Dendritic cell treated with granulocyte-macrophage colony-stimulating factor and Interleukin-4, amounts not matched to agents 40 ng/mL and 50 ng/mL, for 4 days (primary cell): Measurements from ENCODE around the gene TRIOBP.

ENCODE experiments used
- H3K27ac Mint-ChIP-seq: one replicate; pipeline ENCODE4 v1.8.0; 2022; ENCODE audit warnings: mild to moderate bottlenecking, mixed read lengths
- H3K27me3 Mint-ChIP-seq: one replicate; pipeline ENCODE4 v1.8.0; 2022; ENCODE audit warnings: mild to moderate bottlenecking, mixed read lengths
- H3K36me3 Mint-ChIP-seq: one replicate; pipeline ENCODE4 v1.8.0; 2022; ENCODE audit warnings: low read depth, mixed read lengths
- H3K4me1 Mint-ChIP-seq: one replicate; pipeline ENCODE4 v1.8.0; 2022; ENCODE audit warnings: low read depth, mixed read lengths
- H3K4me3 Mint-ChIP-seq: one replicate; pipeline ENCODE4 v1.8.0; 2022; ENCODE audit warnings: mild to moderate bottlenecking, moderate library complexity, mixed read lengths
- H3K9me3 Mint-ChIP-seq: one replicate; pipeline ENCODE4 v1.8.0; 2022; ENCODE audit warnings: mixed read lengths
- intact Hi-C: fragments of 100-400 bp; cut with micrococcal nuclease; formaldehyde crosslinking; loops from one replicate; pipeline ENCODE4 v1.15.0; 2022

Gene TRIOBP

GRCh38 chr22:37820350-37820749, 123.5 kb downstream of the TRIOBP start:
- H3K4me1 Mint-ChIP-seq, result peaks cover 25% of the 10 kb centered on the region
- intact Hi-C loops, result no loop called here
- no peaks in the 10 kb centered on the region for H3K9me3 Mint-ChIP-seq
- H3K36me3 Mint-ChIP-seq, result no peaks in the 10 kb centered on the region
- no peak overlapping the region for H3K4me3 Mint-ChIP-seq
- no peak overlapping the region for H3K27ac Mint-ChIP-seq
- peaks cover 58% of the 10 kb centered on the region for H3K27me3 Mint-ChIP-seq

GRCh38 chr22:37822079-37822833, 125.4 kb downstream of the TRIOBP start:
- Mint-ChIP-seq H3K9me3 (no peaks in the 10 kb centered on the region), H3K36me3 (peaks cover 6% of the 10 kb centered on the region), H3K4me3 (no peak overlapping the region), H3K4me1 (peaks cover 25% of the 10 kb centered on the region), H3K27me3 (peaks cover 62% of the 10 kb centered on the region), H3K27ac (no peak overlapping the region)
- intact Hi-C loops, result no loop called here

- Mint-ChIP-seq H3K4me1 (peaks cover 14% of the 10 kb centered on the region), H3K4me3 (no peak within 1 kb of the TSS), H3K9me3 (no peaks in the 10 kb centered on the region), H3K36me3 (peaks cover 12% of the 10 kb centered on the region), H3K27ac (no peak within 1 kb of the TSS), H3K27me3 (peaks cover 55% of the 10 kb centered on the region)
- intact Hi-C loops, result no loop called here
These were observed 126.5 kb downstream of the TRIOBP start, which contains the start of gene GALR3 for GRCh38 chr22:37823134-37823985. TSS of gene GALR3 (plus strand) at chr22:37823382. CDS start at chr22:37823407, 25 bp downstream.

- Mint-ChIP-seq H3K27ac (no peak overlapping the region), H3K27me3 (peaks cover 41% of the 10 kb centered on the region), H3K4me1 (peaks cover 6% of the 10 kb centered on the region), H3K36me3 (peaks cover 23% of the 10 kb centered on the region), H3K9me3 (no peaks in the 10 kb centered on the region), H3K4me3 (peak overlapping the region; percentile 61)
- intact Hi-C loops, result no loop called here
These were observed 128.1 kb downstream of the TRIOBP start for GRCh38 chr22:37824674-37825641.
